ENCODE data around the gene SNAPC2. TPM values are rescaled to one million over a fixed set of nuclear protein-coding genes. Genes with fewer than 3 reads are reported as not detected.
"Not testable (repeated sequence)": the region's sequence is repeated elsewhere in the genome, so short reads cannot be mapped to it uniquely, and the experiment has no call there.

Gene SNAPC2
- total RNA-seq, 1 experiment from 2014 or later = 24.1 TPM

GRCh38 chr19:7959211-7959610 is 39.1 kb downstream of the SNAPC2 start:
- Mint-ChIP-seq H3K9me3 (ENCODE audit: unreplicated experiment) (no peaks in the 10 kb centered on the region), H3K27me3 (ENCODE audit: insufficient read depth, unreplicated experiment) (no peaks in the 10 kb centered on the region), H3K27ac (ENCODE audit: low read depth, unreplicated experiment) (no peak overlapping the region), H3K36me3 (ENCODE audit: insufficient read depth, unreplicated experiment) (peaks cover 54% of the 10 kb centered on the region), H3K4me1 (ENCODE audit: insufficient read depth, unreplicated experiment) (no peaks in the 10 kb centered on the region), H3K4me3 (ENCODE audit: unreplicated experiment) (no peak overlapping the region)
- no TSS peak for BruUV-seq (replicated peaks)
- POLR2A ChIA-PET = interaction anchor here (0.6 to 1.4 kb wide), 2 partner anchors 9 to 16 kb away, joined by 3 read pairs; partner anchors contain the start of gene TIMM44
- CTCF ChIA-PET = interaction anchor here (0.6 to 1.2 kb wide), 2 partner anchors 11 to 13 kb away, joined by 3 to 4 read pairs; no protein-coding TSS in a partner anchor
- intact Hi-C loops (cut with micrococcal nuclease) = no loop called here
- no peak for DNase-seq (ENCODE audit: unreplicated experiment)
- no peak for TF ChIP-seq CTCF (IDR thresholded peaks at IDR 0.05; ENCODE audit: unreplicated experiment)

- POLR2A ChIA-PET = interaction anchor here (0.6 to 1.3 kb wide), 3 partner anchors 17 to 52 kb away, joined by 3 read pairs; no protein-coding TSS in a partner anchor
- H3K4me1 Mint-ChIP-seq (ENCODE audit: insufficient read depth, unreplicated experiment); H3K27me3 Mint-ChIP-seq (ENCODE audit: insufficient read depth, unreplicated experiment); H3K27ac Mint-ChIP-seq (ENCODE audit: low read depth, unreplicated experiment); DNase-seq (ENCODE audit: unreplicated experiment); H3K9me3 Mint-ChIP-seq (ENCODE audit: unreplicated experiment); BruUV-seq (replicated peaks); intact Hi-C loops (cut with micrococcal nuclease); H3K4me3 Mint-ChIP-seq (ENCODE audit: unreplicated experiment): not testable (repeated sequence)
- H3K36me3 Mint-ChIP-seq (ENCODE audit: insufficient read depth, unreplicated experiment) = peaks cover 68% of the 10 kb centered on the region
- CTCF ChIA-PET = interaction anchor here (1.2 kb wide), 1 partner anchor 41 kb away, joined by 3 read pairs; no protein-coding TSS in a partner anchor
These were observed 40.9 kb downstream of the SNAPC2 start for GRCh38 chr19:7961082-7961481.

- H3K36me3 Mint-ChIP-seq (ENCODE audit: insufficient read depth, unreplicated experiment) = peaks cover 72% of the 10 kb centered on the region
- no peak for DNase-seq (ENCODE audit: unreplicated experiment)
- CTCF ChIA-PET = no interaction called here
- intact Hi-C loops (cut with micrococcal nuclease) = no loop called here
- POLR2A ChIA-PET = interaction anchor here (0.6 kb wide), 1 partner anchor 482 kb away, joined by 3 read pairs; no protein-coding TSS in a partner anchor
- no peak for TF ChIP-seq CTCF (IDR thresholded peaks at IDR 0.05; ENCODE audit: unreplicated experiment)
- H3K4me1 Mint-ChIP-seq (ENCODE audit: insufficient read depth, unreplicated experiment) = no peaks in the 10 kb centered on the region
- BruUV-seq (replicated peaks) = no TSS peak
- H3K27me3 Mint-ChIP-seq (ENCODE audit: insufficient read depth, unreplicated experiment) = no peaks in the 10 kb centered on the region
- no peak overlapping the region for H3K27ac Mint-ChIP-seq (ENCODE audit: low read depth, unreplicated experiment)
- no peak overlapping the region for H3K4me3 Mint-ChIP-seq (ENCODE audit: unreplicated experiment)
- H3K9me3 Mint-ChIP-seq (ENCODE audit: unreplicated experiment) = no peaks in the 10 kb centered on the region
These were observed 41.9 kb downstream of the SNAPC2 start for GRCh38 chr19:7961920-7962626.

GRCh38 chr19:7962644-7963268 is 42.6 kb downstream of the SNAPC2 start:
- no peak for TF ChIP-seq CTCF (IDR thresholded peaks at IDR 0.05; ENCODE audit: unreplicated experiment)
- H3K36me3 Mint-ChIP-seq (ENCODE audit: insufficient read depth, unreplicated experiment) = peaks cover 71% of the 10 kb centered on the region
- intact Hi-C loops (cut with micrococcal nuclease) = no loop called here
- ChIA-PET CTCF (no interaction called here), POLR2A (interaction anchor here (0.6 kb wide), 1 partner anchor 482 kb away, joined by 3 read pairs; no protein-coding TSS in a partner anchor)
- no peak for DNase-seq (ENCODE audit: unreplicated experiment)
- BruUV-seq (replicated peaks) = TSS peak; percentile 41
- no peaks in the 10 kb centered on the region for H3K27me3 Mint-ChIP-seq (ENCODE audit: insufficient read depth, unreplicated experiment)
- H3K4me1 Mint-ChIP-seq (ENCODE audit: insufficient read depth, unreplicated experiment) = no peaks in the 10 kb centered on the region
- no peak overlapping the region for H3K27ac Mint-ChIP-seq (ENCODE audit: low read depth, unreplicated experiment)
- H3K4me3 Mint-ChIP-seq (ENCODE audit: unreplicated experiment) = no peak overlapping the region
- no peaks in the 10 kb centered on the region for H3K9me3 Mint-ChIP-seq (ENCODE audit: unreplicated experiment)

Data from MCF 10A (cell line).